Measurements from ENCODE around the gene ALK. TPM values are rescaled to one million over a fixed set of nuclear protein-coding genes. Genes with fewer than 3 reads are reported as not detected.

The ALK gene
- total RNA-seq, 1 donor from 2014 or later: not detected

GRCh38 chr2:29916571-29916970, 4.8 kb downstream of the ALK start:
- ATAC-seq: no peak
- intact Hi-C loops (cut with micrococcal nuclease): no loop called here
- DNase-seq: no peak

GRCh38 chr2:29910960-29911359, 10.4 kb downstream of the ALK start:
- ATAC-seq (no peak), DNase-seq (no peak)
- intact Hi-C loops (cut with micrococcal nuclease): no loop called here

GRCh38 chr2:29910465-29910864, 10.9 kb downstream of the ALK start:
- intact Hi-C loops (cut with micrococcal nuclease): no loop called here
- no peak for DNase-seq
- no peak for ATAC-seq

GRCh38 chr2:29902356-29902755, 19.0 kb downstream of the ALK start:
- no peak for ATAC-seq
- intact Hi-C loops (cut with micrococcal nuclease): no loop called here
- no peak for DNase-seq

- DNase-seq: no peak
- ATAC-seq: no peak
These were observed 20.3 kb downstream of the ALK start for GRCh38 chr2:29900971-29901633.

GRCh38 chr2:29898999-29899398, 22.4 kb downstream of the ALK start:
- ATAC-seq (no peak), DNase-seq (no peak)
- intact Hi-C loops (cut with micrococcal nuclease): no loop called here

More at GRCh38 chr2:29900971-29901633, 20.3 kb downstream of the ALK start:
- intact Hi-C loops (cut with micrococcal nuclease): no loop called here

GRCh38 chr2:29894822-29895614, 26.4 kb downstream of the ALK start:
- intact Hi-C loops (cut with micrococcal nuclease): no loop called here
- ATAC-seq (no peak), DNase-seq (no peak)

GRCh38 chr2:29892585-29893259, 28.7 kb downstream of the ALK start:
- DNase-seq (no peak), ATAC-seq (no peak)
- intact Hi-C loops (cut with micrococcal nuclease): no loop called here

GRCh38 chr2:29881089-29881730, 40.2 kb downstream of the ALK start:
- intact Hi-C loops (cut with micrococcal nuclease): no loop called here
- DNase-seq: no peak
- ATAC-seq: no peak

GRCh38 chr2:29880084-29880483, 41.3 kb downstream of the ALK start:
- DNase-seq (no peak), ATAC-seq (no peak)
- intact Hi-C loops (cut with micrococcal nuclease): no loop called here

GRCh38 chr2:29879456-29879855, 41.9 kb downstream of the ALK start:
- no peak for DNase-seq
- intact Hi-C loops (cut with micrococcal nuclease): no loop called here
- no peak for ATAC-seq

- no peak for ATAC-seq
These were observed 42.5 kb downstream of the ALK start for GRCh38 chr2:29878898-29879297.

GRCh38 chr2:29876374-29876773, 45.0 kb downstream of the ALK start:
- DNase-seq (no peak), ATAC-seq (no peak)
- intact Hi-C loops (cut with micrococcal nuclease): no loop called here

More at GRCh38 chr2:29878898-29879297, 42.5 kb downstream of the ALK start:
- intact Hi-C loops (cut with micrococcal nuclease): no loop called here
- DNase-seq: no peak

GRCh38 chr2:29874745-29875144, 46.6 kb downstream of the ALK start:
- DNase-seq: no peak
- intact Hi-C loops (cut with micrococcal nuclease): no loop called here
- ATAC-seq: no peak

GRCh38 chr2:29872870-29873269, 48.5 kb downstream of the ALK start:
- DNase-seq (no peak), ATAC-seq (no peak)
- intact Hi-C loops (cut with micrococcal nuclease): no loop called here

- intact Hi-C loops (cut with micrococcal nuclease): no loop called here
- no peak for ATAC-seq
- DNase-seq: no peak
These were observed 49.8 kb downstream of the ALK start for GRCh38 chr2:29871541-29871940.

- no peak for ATAC-seq
- DNase-seq: no peak
- intact Hi-C loops (cut with micrococcal nuclease): no loop called here
These were observed 55.9 kb downstream of the ALK start for GRCh38 chr2:29865512-29865911.

GRCh38 chr2:29864988-29865387, 56.4 kb downstream of the ALK start:
- ATAC-seq (no peak), DNase-seq (no peak)
- intact Hi-C loops (cut with micrococcal nuclease): no loop called here

- DNase-seq (no peak), ATAC-seq (no peak)
- intact Hi-C loops (cut with micrococcal nuclease): no loop called here
These were observed 65.3 kb downstream of the ALK start for GRCh38 chr2:29855924-29856639.

All from left ventricle myocardium superior (tissue), 1 donor.